ENCODE results near the gene SNX8. TPM values are rescaled to one million over a fixed set of nuclear protein-coding genes. Genes with fewer than 3 reads are reported as not detected.

SNX8 gene
- total and polyA plus RNA-seq, 9 of the 15 experiments (the other 6 are each of a cell fraction or from before 2014, with no cell fraction given) = 2.7 to 51.6 (median 16.9) TPM

DNA sequence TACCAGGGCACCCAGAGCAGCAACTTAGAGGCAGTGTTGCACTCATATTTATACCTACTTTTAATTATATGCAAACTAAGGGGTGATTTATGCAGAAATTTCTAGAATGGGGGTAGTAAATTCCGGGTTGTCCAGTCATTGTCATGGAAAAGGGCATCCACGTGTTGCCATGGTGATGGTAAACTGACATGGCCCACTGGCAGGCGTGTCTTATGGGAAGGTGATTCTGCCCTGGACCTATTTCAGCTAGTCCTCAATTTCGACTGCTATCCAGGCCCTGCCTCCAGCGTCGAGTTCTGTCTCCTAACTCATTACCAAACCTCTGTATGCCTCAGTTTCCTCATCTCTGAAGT, 12.8 kb downstream of the SNX8 start (continued):
- TF ChIP-seq FOXP1 (CRISPR knock-in tag; IDR thresholded peaks at IDR 0.05) (0 out of 2 replicates have a peak, but pooled peaks have one; percentile 30), TEAD1 (CRISPR knock-in tag; IDR thresholded peaks at IDR 0.05) (peak in 1 of 2 experiments; percentile 12; a peak in 1 of 4 replicates), PTRF (tag; IDR thresholded peaks at IDR 0.05) (no peak)

GRCh38 chr7:2299870-2300512, 14.2 kb downstream of the SNX8 start:
- ATAC-seq = no peak
- in situ Hi-C loops (cut with MboI) = no loop called here
- peak; percentile 37 for FAIRE-seq
- ChIA-PET POLR2A (interaction anchor here (1.2 to 1.4 kb wide), 2 partner anchors 8 to 26 kb away, joined by 4 read pairs; no protein-coding TSS in a partner anchor), CTCF (ENCODE audit: low intra/inter-chr PET ratio) (no interaction called here)
- peaks cover 28 to 50% of the 10 kb centered on the region in 2 experiments; a peak in 4 of 5 replicates for H3K4me1 ChIP-seq (replicated peaks in 1 of 2; ENCODE audit: control insufficient read depth in 2 of 2, insufficient read depth in 2 of 2, low read length in 2 of 2)
- TF ChIP-seq SPI1 (IDR thresholded peaks at IDR 0.05; ENCODE audit: borderline replicate concordance, low read depth, low read length) (peak; percentile 43; the same call in 1 of the 2 replicates), MEIS2 (IDR thresholded peaks at IDR 0.05; ENCODE audit: partially characterized antibody) (peak; percentile 77), PBX2 (CRISPR knock-in tag; IDR thresholded peaks at IDR 0.05; ENCODE audit: low read depth) (no peak), PBX2 (tag; conservative IDR thresholded peaks at IDR 0.05; ENCODE audit: low read depth) (peak; percentile 71), CTBP1 (IDR thresholded peaks at IDR 0.05; ENCODE audit: borderline replicate concordance) (no peak), FOXJ2 (tag; IDR thresholded peaks at IDR 0.05) (no peak), POLR2A (conservative IDR thresholded peaks at IDR 0.05) (no peak), ZNF780A (CRISPR knock-in tag; IDR thresholded peaks at IDR 0.05) (no peak)
- TF ChIP-seq, protein P1, sequence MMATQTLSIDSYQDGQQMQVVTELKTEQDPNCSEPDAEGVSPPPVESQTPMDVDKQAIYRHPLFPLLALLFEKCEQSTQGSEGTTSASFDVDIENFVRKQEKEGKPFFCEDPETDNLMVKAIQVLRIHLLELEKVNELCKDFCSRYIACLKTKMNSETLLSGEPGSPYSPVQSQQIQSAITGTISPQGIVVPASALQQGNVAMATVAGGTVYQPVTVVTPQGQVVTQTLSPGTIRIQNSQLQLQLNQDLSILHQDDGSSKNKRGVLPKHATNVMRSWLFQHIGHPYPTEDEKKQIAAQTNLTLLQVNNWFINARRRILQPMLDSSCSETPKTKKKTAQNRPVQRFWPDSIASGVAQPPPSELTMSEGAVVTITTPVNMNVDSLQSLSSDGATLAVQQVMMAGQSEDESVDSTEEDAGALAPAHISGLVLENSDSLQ (IDR thresholded peaks at IDR 0.05) = peak; percentile 73
- TF ChIP-seq, protein P2, sequence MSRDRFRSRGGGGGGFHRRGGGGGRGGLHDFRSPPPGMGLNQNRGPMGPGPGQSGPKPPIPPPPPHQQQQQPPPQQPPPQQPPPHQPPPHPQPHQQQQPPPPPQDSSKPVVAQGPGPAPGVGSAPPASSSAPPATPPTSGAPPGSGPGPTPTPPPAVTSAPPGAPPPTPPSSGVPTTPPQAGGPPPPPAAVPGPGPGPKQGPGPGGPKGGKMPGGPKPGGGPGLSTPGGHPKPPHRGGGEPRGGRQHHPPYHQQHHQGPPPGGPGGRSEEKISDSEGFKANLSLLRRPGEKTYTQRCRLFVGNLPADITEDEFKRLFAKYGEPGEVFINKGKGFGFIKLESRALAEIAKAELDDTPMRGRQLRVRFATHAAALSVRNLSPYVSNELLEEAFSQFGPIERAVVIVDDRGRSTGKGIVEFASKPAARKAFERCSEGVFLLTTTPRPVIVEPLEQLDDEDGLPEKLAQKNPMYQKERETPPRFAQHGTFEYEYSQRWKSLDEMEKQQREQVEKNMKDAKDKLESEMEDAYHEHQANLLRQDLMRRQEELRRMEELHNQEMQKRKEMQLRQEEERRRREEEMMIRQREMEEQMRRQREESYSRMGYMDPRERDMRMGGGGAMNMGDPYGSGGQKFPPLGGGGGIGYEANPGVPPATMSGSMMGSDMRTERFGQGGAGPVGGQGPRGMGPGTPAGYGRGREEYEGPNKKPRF (IDR thresholded peaks at IDR 0.05; ENCODE audit: low read depth, low read length) = no peak
- TF ChIP-seq, protein P3, sequence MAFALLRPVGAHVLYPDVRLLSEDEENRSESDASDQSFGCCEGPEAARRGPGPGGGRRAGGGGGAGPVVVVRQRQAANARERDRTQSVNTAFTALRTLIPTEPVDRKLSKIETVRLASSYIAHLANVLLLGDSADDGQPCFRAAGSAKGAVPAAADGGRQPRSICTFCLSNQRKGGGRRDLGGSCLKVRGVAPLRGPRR (CRISPR knock-in tag; IDR thresholded peaks at IDR 0.05) = no peak
- WGBS (ENCODE audit: insufficient coverage, low coverage, missing lambda C conversion rate) = 56% methylated on average over 9 of the region's 9 CpGs
- intact Hi-C loops (cut with micrococcal nuclease) = loop anchor here (5.0 kb wide), 1 partner anchor 58 kb away; the partner anchor contains the start of genes MRM2 and NUDT1
- H3K4me3 ChIP-seq = no peak overlapping the region
- H4K20me1 ChIP-seq (replicated peaks; ENCODE audit: control insufficient read depth, insufficient read depth, low read length) = no peaks in the 10 kb centered on the region
- peak overlapping the region; percentile 81 for H3K27ac ChIP-seq (ENCODE audit: extremely low read depth, low read depth, low read length)
- no TSS peak for BruUV-seq (replicated peaks)
- H3K9me3 ChIP-seq (replicated peaks; ENCODE audit: control insufficient read depth, insufficient read depth, low read depth, low read length) = no peaks in the 10 kb centered on the region; the same call in 1 of the 2 replicates
- H3K27me3 ChIP-seq (ENCODE audit: control insufficient read depth in 2 of 2, insufficient read depth in 2 of 2, low read length in 2 of 2) = no peaks in the 10 kb centered on the region
- H3K9ac ChIP-seq (ENCODE audit: insufficient read depth in 1 of 2, low read depth in 2 of 2, low read length in 2 of 2) = no peak overlapping the region
- no peak overlapping the region for H3K4me2 ChIP-seq (ENCODE audit: insufficient read depth, low read length)
- H3K9me1 ChIP-seq (ENCODE audit: control insufficient read depth, insufficient read depth, low read length) = no peaks in the 10 kb centered on the region
- no peak overlapping the region for H2AFZ ChIP-seq (ENCODE audit: low read depth, low read length)
- DNase-seq (ENCODE audit: extremely low read depth in 1 of 4, low spot score in 3 of 4) = no peak
- peaks cover 57% of the 10 kb centered on the region for H3K79me2 ChIP-seq (ENCODE audit: control insufficient read depth, insufficient read depth, low read length)
- peaks cover 3% of the 10 kb centered on the region; the same call in 1 of the 3 replicates for H3K36me3 ChIP-seq (ENCODE audit: control insufficient read depth, insufficient read depth, low read length)

All from K562 (cell line).